KMS-11 (cell line): ENCODE results near the gene UMAD1.

Source experiments
- H2AFZ ChIP-seq: fragments of 200-600 bp; sonication (generic); 2 replicates; pipeline ENCODE4 v1.6.1; 2016; ENCODE audit warnings: antibody characterized with exemption, mixed run types, low read depth
- H3K27ac ChIP-seq: fragments of 200-600 bp; sonication (generic); 2 replicates; pipeline ENCODE4 v1.6.1; 2016; ENCODE audit warnings: mild to moderate bottlenecking, mixed run types
- H3K27me3 ChIP-seq: fragments of 200-600 bp; sonication (generic); 2 replicates; pipeline ENCODE4 v1.6.1; 2017; ENCODE audit warnings: mild to moderate bottlenecking, low read depth, mixed run types, moderate library complexity; ENCODE audit not compliant: insufficient read depth
- H3K36me3 ChIP-seq: fragments of 200-600 bp; sonication (generic); 2 replicates; pipeline ENCODE4 v1.6.1; 2017; ENCODE audit warnings: mild to moderate bottlenecking, mixed run types; ENCODE audit not compliant: insufficient read depth
- H3K4me1 ChIP-seq: fragments of 200-600 bp; sonication (generic); 2 replicates; pipeline ENCODE4 v1.6.1; 2016; ENCODE audit warnings: mild to moderate bottlenecking, low read depth, mixed run types; ENCODE audit not compliant: poor library complexity, severe bottlenecking
- H3K4me2 ChIP-seq: fragments of 200-600 bp; sonication (generic); 2 replicates; pipeline ENCODE4 v1.7.0; 2016; ENCODE audit warnings: mild to moderate bottlenecking, mixed run types
- H3K4me3 ChIP-seq: fragments of 200-600 bp; sonication (generic); IDR thresholded peaks from 2 replicates; pipeline ENCODE4 v1.6.1; 2017; ENCODE audit warnings: low read depth, low read length, mixed read lengths; ENCODE audit not compliant: insufficient read depth
- H3K79me2 ChIP-seq: fragments of 200-600 bp; sonication (generic); 2 replicates; pipeline ENCODE4 v1.6.1; 2016; ENCODE audit warnings: low read depth, mixed run types; ENCODE audit not compliant: insufficient read depth
- H3K9ac ChIP-seq: fragments of 200-600 bp; sonication (generic); 2 replicates; pipeline ENCODE4 v1.6.1; 2016; ENCODE audit warnings: mild to moderate bottlenecking, mixed run types
- H4K20me1 ChIP-seq: fragments of 200-600 bp; sonication (generic); 2 replicates; pipeline ENCODE4 v1.6.1; 2016; ENCODE audit warnings: mild to moderate bottlenecking, mixed run types; ENCODE audit not compliant: insufficient read depth
- TF ChIP-seq, protein P1 (sequence below): fragments of 200-600 bp; sonication (generic); conservative IDR thresholded peaks from 2 replicates; pipeline ENCODE4 v1.6.1; 2017; ENCODE audit warnings: low read depth, mild to moderate bottlenecking, antibody characterized with exemption, low read length, moderate library complexity, mixed read lengths

UMAD1 gene

DNA sequence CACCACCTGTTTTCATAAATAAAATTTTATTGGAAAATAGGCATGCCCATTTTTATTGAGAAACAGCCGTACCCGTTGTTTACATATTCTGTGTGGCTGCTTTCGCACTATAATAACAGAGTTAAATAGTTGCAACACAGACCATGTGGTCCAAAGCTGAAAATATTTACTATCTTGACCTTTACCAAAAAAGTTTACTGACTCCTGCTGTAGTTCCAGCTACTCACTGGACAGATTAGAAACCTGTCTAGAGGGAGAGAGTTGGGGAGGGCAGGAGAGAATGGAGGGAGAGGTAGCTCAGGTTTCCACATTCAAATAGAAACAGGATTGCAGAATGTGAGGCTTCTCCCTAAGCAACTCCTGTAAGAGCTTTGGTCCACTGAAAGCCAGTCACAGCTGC, 273.0 kb downstream of the UMAD1 start:
- Histone ChIP-seq H4K20me1 (no peaks in the 10 kb centered on the region), H3K79me2 (no peaks in the 10 kb centered on the region), H3K9ac (no peak overlapping the region), H2AFZ (no peak overlapping the region), H3K27ac (no peak overlapping the region), H3K27me3 (no peaks in the 10 kb centered on the region), H3K36me3 (no peaks in the 10 kb centered on the region), H3K4me1 (peaks cover 31% of the 10 kb centered on the region), H3K4me3 (no peak overlapping the region), H3K4me2 (no peak overlapping the region)
- TF ChIP-seq, protein P1, sequence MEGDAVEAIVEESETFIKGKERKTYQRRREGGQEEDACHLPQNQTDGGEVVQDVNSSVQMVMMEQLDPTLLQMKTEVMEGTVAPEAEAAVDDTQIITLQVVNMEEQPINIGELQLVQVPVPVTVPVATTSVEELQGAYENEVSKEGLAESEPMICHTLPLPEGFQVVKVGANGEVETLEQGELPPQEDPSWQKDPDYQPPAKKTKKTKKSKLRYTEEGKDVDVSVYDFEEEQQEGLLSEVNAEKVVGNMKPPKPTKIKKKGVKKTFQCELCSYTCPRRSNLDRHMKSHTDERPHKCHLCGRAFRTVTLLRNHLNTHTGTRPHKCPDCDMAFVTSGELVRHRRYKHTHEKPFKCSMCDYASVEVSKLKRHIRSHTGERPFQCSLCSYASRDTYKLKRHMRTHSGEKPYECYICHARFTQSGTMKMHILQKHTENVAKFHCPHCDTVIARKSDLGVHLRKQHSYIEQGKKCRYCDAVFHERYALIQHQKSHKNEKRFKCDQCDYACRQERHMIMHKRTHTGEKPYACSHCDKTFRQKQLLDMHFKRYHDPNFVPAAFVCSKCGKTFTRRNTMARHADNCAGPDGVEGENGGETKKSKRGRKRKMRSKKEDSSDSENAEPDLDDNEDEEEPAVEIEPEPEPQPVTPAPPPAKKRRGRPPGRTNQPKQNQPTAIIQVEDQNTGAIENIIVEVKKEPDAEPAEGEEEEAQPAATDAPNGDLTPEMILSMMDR: no peak

DNA sequence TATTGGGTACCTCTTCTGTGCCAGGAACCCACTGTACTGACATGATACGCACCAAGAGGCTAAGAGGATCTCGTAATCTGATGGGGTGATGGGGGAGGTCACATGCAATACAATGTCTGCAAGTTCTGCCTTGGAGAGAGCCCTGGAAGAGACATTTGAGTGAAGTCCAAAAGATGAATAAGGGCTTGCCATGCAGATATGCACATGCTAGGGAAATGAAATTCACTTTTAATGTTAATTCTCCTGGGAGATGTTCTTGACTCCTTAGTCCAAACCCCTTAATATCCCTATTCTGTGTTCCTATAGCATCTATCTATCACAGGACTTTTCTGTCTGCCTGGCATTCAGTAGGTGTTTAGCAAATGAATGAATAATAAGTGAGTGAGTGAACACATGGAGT, 274.0 kb downstream of the UMAD1 start:
- no peak overlapping the region for H3K4me3 ChIP-seq
- no peaks in the 10 kb centered on the region for H3K27me3 ChIP-seq
- no peak overlapping the region for H3K9ac ChIP-seq
- H2AFZ ChIP-seq: no peak overlapping the region
- no peak overlapping the region for H3K27ac ChIP-seq
- TF ChIP-seq, protein P1: no peak
- no peaks in the 10 kb centered on the region for H4K20me1 ChIP-seq
- no peaks in the 10 kb centered on the region for H3K36me3 ChIP-seq
- H3K79me2 ChIP-seq: no peaks in the 10 kb centered on the region
- peaks cover 36% of the 10 kb centered on the region for H3K4me1 ChIP-seq
- no peak overlapping the region for H3K4me2 ChIP-seq

DNA sequence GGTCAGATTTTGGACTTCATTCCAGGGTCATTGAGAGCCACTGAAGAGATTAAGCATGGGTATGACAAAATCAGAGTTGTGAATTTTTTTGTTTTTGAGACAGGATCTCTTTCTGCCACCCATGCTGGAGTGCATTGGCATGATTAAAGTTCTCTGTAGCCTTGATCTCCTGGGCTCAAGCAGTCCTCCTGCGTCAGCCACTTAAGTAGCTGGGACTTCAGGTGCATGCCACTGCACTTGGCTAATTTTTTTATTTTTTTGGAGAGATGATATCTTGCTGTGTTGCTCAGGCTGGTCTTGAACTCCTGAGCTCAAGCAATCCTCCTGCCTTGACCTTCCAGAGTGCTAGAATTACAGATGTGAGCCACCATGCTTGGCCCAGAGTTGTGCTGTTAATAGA, 275.5 kb downstream of the UMAD1 start:
- H3K27me3 ChIP-seq: no peaks in the 10 kb centered on the region
- no peak overlapping the region for H3K27ac ChIP-seq
- H3K4me3 ChIP-seq: no peak overlapping the region
- no peaks in the 10 kb centered on the region for H3K36me3 ChIP-seq
- no peak overlapping the region for H2AFZ ChIP-seq
- H3K9ac ChIP-seq: no peak overlapping the region
- no peaks in the 10 kb centered on the region for H4K20me1 ChIP-seq
- H3K4me2 ChIP-seq: no peak overlapping the region
- no peaks in the 10 kb centered on the region for H3K79me2 ChIP-seq
- peaks cover 48% of the 10 kb centered on the region for H3K4me1 ChIP-seq
- TF ChIP-seq, protein P1: no peak

DNA sequence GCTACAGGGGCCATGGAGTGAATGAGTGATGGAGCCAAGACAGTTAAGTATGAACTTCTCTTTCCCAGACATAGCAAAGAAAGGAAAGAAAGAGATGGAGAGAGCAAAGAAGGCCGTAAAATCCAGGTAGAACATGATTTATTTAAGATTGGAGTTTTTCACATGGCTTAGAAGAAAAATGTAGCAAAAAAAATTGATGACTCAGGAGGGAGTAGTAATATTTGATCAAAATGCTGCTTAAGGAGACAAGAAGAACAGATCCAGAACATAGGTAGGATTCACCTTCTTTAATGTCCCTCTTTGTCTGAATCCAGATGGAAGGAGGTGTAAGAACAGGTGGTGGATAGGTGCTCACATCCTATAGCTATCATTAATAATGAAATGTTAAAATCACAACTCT, 277.0 kb downstream of the UMAD1 start:
- H4K20me1 ChIP-seq: no peaks in the 10 kb centered on the region

More for the DNA sequence above, 277.0 kb downstream of the UMAD1 start:
- no peaks in the 10 kb centered on the region for H3K79me2 ChIP-seq
- H3K36me3 ChIP-seq: no peaks in the 10 kb centered on the region
- TF ChIP-seq, protein P1: no peak
- H3K4me1 ChIP-seq: peaks cover 52% of the 10 kb centered on the region
- no peak overlapping the region for H3K4me2 ChIP-seq
- H3K4me3 ChIP-seq: no peak overlapping the region
- no peak overlapping the region for H3K27ac ChIP-seq
- no peak overlapping the region for H2AFZ ChIP-seq
- no peak overlapping the region for H3K9ac ChIP-seq
- no peaks in the 10 kb centered on the region for H3K27me3 ChIP-seq
